GM19455 (cell line): ENCODE data around the gene GABPB2.
A peak's percentile ranks its signal among the peaks of the same experiment; 100 is the strongest.

Source experiments
- ATAC-seq: cut with Tn5 transposase; IDR thresholded peaks from one replicate; pipeline ENCODE4 v1.9.1; 2021; ENCODE audit not compliant: unreplicated experiment

Gene GABPB2

GRCh38 chr1:151070474-151071276 lies at the start of gene GABPB2:
Gene GABPB2 (plus strand): TSS chr1:151070761. CDS start chr1:151088190, 17,429 bp downstream.
- ATAC-seq: peak; percentile 65

- no peak for ATAC-seq
These were observed 45.9 kb upstream of the GABPB2 start for GRCh38 chr1:151024540-151025146.

GRCh38 chr1:151026460-151026859 lies 44.1 kb upstream of the GABPB2 start:
- no peak for ATAC-seq

- ATAC-seq: no peak
These were observed 38.4 kb upstream of the GABPB2 start for GRCh38 chr1:151032164-151032563.

GRCh38 chr1:151035167-151035566 lies 35.4 kb upstream of the GABPB2 start:
- ATAC-seq: no peak

GRCh38 chr1:151036356-151036755 lies 34.2 kb upstream of the GABPB2 start, which contains the start of gene BNIPL:
Gene BNIPL (plus strand): TSS chr1:151036586. CDS start chr1:151036726, 140 bp downstream.
- no peak for ATAC-seq

GRCh38 chr1:151037032-151037431 lies 33.5 kb upstream of the GABPB2 start:
- no peak for ATAC-seq

GRCh38 chr1:151039521-151039920 lies 31.0 kb upstream of the GABPB2 start:
- no peak for ATAC-seq

GRCh38 chr1:151043163-151043562 lies 27.4 kb upstream of the GABPB2 start:
- no peak for ATAC-seq

- peak; percentile 57 for ATAC-seq
These were observed 23.0 kb upstream of the GABPB2 start, which contains the start of gene C1orf56 for GRCh38 chr1:151047591-151047924. Gene C1orf56 (plus strand): TSS chr1:151047751. CDS start chr1:151047848, 97 bp downstream.

- peak; percentile 46 for ATAC-seq
These were observed 22.5 kb upstream of the GABPB2 start for GRCh38 chr1:151047925-151048644.

- no peak for ATAC-seq
These were observed 21.9 kb upstream of the GABPB2 start for GRCh38 chr1:151048645-151049032.

- ATAC-seq: no peak
These were observed 21.1 kb upstream of the GABPB2 start for GRCh38 chr1:151049458-151049857.

GRCh38 chr1:151050051-151050688 lies 20.4 kb upstream of the GABPB2 start:
- no peak for ATAC-seq

GRCh38 chr1:151051356-151052009 lies 19.1 kb upstream of the GABPB2 start:
- no peak for ATAC-seq

GRCh38 chr1:151054971-151055547 lies 15.5 kb upstream of the GABPB2 start:
- no peak for ATAC-seq

GRCh38 chr1:151055581-151055980 lies 15.0 kb upstream of the GABPB2 start:
- no peak for ATAC-seq

GRCh38 chr1:151056149-151056548 lies 14.4 kb upstream of the GABPB2 start:
- ATAC-seq: no peak

- ATAC-seq: no peak
These were observed 11.9 kb upstream of the GABPB2 start for GRCh38 chr1:151058692-151059091.
